Stimulated activated effector memory CD8-positive, alpha-beta T cell treated with anti-CD3 and anti-CD28 coated beads, Interleukin-12 subunit alpha, Interleukin-12 subunit beta, amount 100 ng/mL, for 72 hours (primary cell): ENCODE measurements around the gene GPS2.

Source experiments
- ATAC-seq: fragments of 150-1000 bp; cut with Tn5 transposase; 2 replicates; pipeline ENCODE4 v1.10.0; 2021
- DNase-seq, 2 donors: peaks; one replicate each; pipeline ENCODE4 v3.0.0; 2021 to 2022; ENCODE audit warnings: low spot score in 2 of 2
- H3K27ac Mint-ChIP-seq: one replicate; pipeline ENCODE4 v1.8.0; 2022; ENCODE audit warnings: mild to moderate bottlenecking, mixed read lengths
- H3K36me3 Mint-ChIP-seq: one replicate; pipeline ENCODE4 v1.8.0; 2022; ENCODE audit warnings: mild to moderate bottlenecking, mixed read lengths
- H3K4me1 Mint-ChIP-seq: one replicate; pipeline ENCODE4 v1.8.0; 2022; ENCODE audit warnings: mixed read lengths
- H3K4me3 Mint-ChIP-seq: one replicate; pipeline ENCODE4 v1.8.0; 2022; ENCODE audit warnings: mild to moderate bottlenecking, mixed read lengths
- H3K9me3 Mint-ChIP-seq: one replicate; pipeline ENCODE4 v1.8.0; 2022; ENCODE audit warnings: mixed read lengths

GPS2 gene

DNA sequence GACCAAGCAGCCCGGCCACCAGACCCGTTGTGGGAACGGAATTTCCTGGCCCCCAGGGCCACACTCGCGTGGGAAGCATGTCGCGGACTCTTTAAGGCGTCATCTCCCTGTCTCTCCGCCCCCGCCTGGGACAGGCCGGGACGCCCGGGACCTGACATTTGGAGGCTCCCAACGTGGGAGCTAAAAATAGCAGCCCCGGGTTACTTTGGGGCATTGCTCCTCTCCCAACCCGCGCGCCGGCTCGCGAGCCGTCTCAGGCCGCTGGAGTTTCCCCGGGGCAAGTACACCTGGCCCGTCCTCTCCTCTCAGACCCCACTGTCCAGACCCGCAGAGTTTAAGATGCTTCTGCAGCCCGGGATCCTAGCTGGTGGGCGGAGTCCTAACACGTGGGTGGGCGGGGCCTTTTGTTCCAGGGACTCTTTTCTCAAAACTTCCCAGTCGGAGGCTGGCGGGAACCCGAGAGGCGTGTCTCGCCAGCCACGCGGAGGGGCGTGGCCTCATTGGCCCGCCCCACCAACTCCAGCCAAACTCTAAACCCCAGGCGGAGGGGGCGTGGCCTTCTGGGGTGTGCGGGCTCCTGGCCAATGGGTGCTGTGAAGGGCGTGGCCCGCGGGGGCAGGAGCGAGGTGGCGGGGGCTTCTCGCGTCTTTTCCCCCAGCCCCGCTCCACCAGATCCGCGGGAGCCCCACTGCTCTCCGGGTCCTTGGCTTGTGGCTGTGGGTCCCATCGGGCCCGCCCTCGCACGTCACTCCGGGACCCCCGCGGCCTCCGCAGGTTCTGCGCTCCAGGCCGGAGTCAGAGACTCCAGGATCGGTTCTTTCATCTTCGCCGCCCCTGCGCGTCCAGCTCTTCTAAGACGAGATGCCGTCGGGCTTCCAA, 33.8 kb downstream of the GPS2 start, which contains the start of gene SLC2A4:
Gene SLC2A4 (plus strand): TSS at position 645 of the 879 bp plus-strand sequence. CDS start 217 bp downstream, at position 862.
- no peaks in the 10 kb centered on the region for H3K36me3 Mint-ChIP-seq
- ATAC-seq (peak; percentile 88), DNase-seq (peak; percentile 73 to 90)
- H3K9me3 Mint-ChIP-seq = no peaks in the 10 kb centered on the region
- no peak within 1 kb of the TSS for H3K27ac Mint-ChIP-seq
- peak within 1 kb of the TSS; percentile 76 for H3K4me3 Mint-ChIP-seq
- peaks cover 26% of the 10 kb centered on the region for H3K4me1 Mint-ChIP-seq

DNA sequence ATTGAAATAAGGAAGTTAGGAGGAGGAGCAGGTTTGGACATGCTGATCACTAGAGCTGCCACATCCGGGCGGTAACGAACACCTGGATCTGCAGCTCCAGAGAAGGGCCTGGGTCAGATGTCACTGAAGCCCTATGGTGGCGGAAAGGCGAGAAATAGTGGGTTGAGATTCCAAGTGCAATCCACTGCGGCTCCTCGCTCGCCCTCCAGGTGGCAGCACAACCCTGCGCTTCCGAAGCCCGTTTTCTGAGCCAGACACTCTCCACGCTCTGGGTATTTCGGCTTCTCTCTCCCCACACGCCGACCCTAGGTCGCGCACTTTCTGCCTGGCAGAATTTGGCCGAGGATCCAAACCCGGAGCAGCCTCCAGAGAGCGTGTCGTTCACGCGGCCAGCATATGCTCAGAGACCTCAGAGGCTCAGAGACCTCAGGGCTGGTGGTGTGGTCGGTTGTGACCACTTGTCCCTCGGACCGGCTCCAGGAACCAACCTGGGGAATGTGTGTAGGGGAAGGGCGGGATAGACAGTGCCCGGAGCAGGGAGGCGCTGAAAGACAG, 34.6 kb downstream of the GPS2 start:
- Mint-ChIP-seq H3K9me3 (no peaks in the 10 kb centered on the region), H3K36me3 (no peaks in the 10 kb centered on the region), H3K4me3 (peak overlapping the region; percentile 76), H3K4me1 (peaks cover 26% of the 10 kb centered on the region), H3K27ac (no peak overlapping the region)
- peak; percentile 71 for ATAC-seq
- DNase-seq = peak in 1 of 2 donors; percentile 92

DNA sequence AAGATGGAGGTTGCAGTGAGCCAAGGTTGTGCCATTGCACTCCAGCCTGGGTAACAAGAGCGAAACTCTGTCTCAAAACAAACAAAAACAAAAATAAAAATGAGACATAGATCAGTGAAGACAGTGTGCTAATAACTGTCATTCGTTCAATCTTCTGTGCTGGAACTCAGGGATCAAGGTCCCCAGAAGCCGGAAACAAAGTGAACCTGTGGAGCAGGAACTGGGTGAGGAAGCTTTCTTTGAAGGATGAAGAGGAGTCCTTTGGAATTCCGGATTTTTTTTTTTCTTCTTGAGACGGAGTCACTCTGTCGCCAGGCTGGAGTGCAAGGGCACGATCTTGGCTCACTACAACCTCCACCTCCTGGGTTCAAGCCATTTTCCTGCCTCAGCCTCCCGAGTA, 35.7 kb downstream of the GPS2 start:
- DNase-seq (no peak), ATAC-seq (no peak)
- H3K4me1 Mint-ChIP-seq = peaks cover 26% of the 10 kb centered on the region
- H3K9me3 Mint-ChIP-seq = no peaks in the 10 kb centered on the region
- no peaks in the 10 kb centered on the region for H3K36me3 Mint-ChIP-seq
- peak overlapping the region; percentile 76 for H3K4me3 Mint-ChIP-seq
- no peak overlapping the region for H3K27ac Mint-ChIP-seq

DNA sequence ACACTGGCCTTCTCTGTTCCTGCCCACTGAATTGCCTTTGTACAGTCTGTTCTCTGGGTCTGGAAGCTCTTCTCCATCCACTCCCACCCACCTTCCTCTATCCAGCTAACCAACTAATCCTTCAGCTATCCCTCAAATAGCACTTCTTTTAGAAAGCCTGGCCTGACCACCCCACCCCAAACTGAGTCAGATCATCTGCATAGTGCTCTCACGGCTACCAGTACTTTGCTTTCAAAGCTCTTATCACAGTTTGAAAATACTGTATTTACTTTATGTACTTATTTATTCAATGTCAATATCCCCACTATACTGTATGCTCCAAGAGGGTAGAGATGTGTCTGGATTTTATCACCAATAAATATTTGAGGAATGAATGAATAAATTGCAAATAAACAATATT, 48.4 kb downstream of the GPS2 start:
- Mint-ChIP-seq H3K4me3 (no peak overlapping the region), H3K36me3 (peaks cover 14% of the 10 kb centered on the region), H3K4me1 (peaks cover 23% of the 10 kb centered on the region), H3K27ac (no peak overlapping the region), H3K9me3 (no peaks in the 10 kb centered on the region)
- no peak for DNase-seq
- ATAC-seq = no peak

DNA sequence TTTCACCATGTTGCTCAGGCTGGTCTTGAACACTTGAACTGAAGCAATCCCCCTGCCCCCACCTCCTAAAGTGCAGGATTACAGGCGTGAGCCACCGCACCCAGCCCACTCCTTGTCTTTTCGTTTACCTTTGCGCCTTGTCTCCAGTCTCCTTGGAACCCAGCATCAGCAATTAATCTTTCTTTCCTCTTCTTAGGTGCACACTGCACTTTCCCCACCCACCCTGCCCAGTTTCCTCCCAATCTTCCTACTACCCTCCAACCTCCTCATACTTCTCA, 51.4 kb downstream of the GPS2 start:
- Mint-ChIP-seq H3K4me1 (peaks cover 26% of the 10 kb centered on the region), H3K9me3 (no peaks in the 10 kb centered on the region), H3K27ac (peak overlapping the region; percentile 85), H3K4me3 (peak overlapping the region; percentile 75), H3K36me3 (peaks cover 31% of the 10 kb centered on the region)
- DNase-seq (no peak), ATAC-seq (no peak)

DNA sequence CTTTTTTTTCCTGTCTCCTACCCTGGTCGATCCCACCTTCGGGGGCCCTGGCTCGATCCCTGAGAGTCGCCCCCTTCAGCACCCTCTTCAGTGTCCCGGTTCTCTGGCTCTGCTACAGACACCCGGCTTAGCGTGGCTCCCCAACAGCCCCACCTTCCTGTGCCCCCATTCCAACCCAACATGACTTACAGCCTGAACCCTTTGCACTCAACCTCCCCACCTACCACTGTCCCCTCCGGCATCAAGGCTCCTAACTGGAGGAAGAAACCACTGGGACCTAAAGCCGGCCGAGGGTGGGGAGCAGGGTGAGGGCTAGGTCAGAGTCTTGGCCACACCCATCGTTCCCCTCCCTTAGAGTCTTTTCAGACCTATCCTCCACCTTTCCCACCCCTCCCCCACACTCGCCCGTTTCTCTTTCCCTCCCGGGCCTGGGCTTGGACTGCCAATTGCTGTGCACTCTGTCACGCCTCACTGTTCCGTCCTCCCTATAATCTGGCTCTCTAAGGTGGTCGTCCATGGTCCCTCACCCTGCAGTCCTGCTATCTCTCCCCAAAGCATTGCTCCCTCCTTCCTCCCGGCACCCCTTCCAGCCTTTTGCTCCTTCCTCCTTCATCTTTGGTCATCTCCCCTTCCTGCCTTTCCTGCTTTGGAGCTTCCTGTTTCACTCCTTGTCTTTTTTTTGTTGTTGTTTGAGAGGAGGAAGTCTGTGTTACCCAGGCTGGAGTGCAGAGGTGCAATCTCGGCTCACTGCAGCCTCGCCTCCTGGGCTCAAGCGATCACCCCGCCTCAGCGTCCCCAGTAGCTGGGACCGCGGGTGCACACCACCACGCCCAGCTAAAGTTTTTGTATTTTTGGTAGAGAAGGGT, 52.0 kb downstream of the GPS2 start:
- ATAC-seq (peak; percentile 22), DNase-seq (no peak)
- Mint-ChIP-seq H3K4me1 (peaks cover 26% of the 10 kb centered on the region), H3K27ac (peak overlapping the region; percentile 85), H3K36me3 (peaks cover 37% of the 10 kb centered on the region), H3K9me3 (no peaks in the 10 kb centered on the region), H3K4me3 (peak overlapping the region; percentile 75)
